DND-41 (cell line): Measurements from ENCODE around the gene VAV2.

Experiments used
- ATAC-seq: fragments of 200-7000 bp; cut with Tn5 transposase; 3 replicates; pipeline ENCODE4 v1.9.1; 2021; ENCODE audit warnings: low read depth; ENCODE audit not compliant: insufficient read depth
- DNase-seq: peaks from one replicate; pipeline ENCODE4 v3.0.0-alpha.2; 2020
- H2AFZ ChIP-seq: 2 replicates; pipeline ENCODE4 v1.6.0; 2012; ENCODE audit warnings: low read depth, low read length
- H3K27ac ChIP-seq: 2 replicates; pipeline ENCODE4 v1.5.1; 2012; ENCODE audit warnings: low read length, inconsistent platforms
- H3K27me3 ChIP-seq: fragments of 200-600 bp; sonication (generic); 2 replicates; pipeline ENCODE4 v1.6.0; 2012; ENCODE audit warnings: low read length, mild to moderate bottlenecking, inconsistent platforms; ENCODE audit not compliant: insufficient read depth, poor library complexity
- H3K36me3 ChIP-seq: 2 replicates; pipeline ENCODE4 v1.5.1; 2012; ENCODE audit warnings: low read length, inconsistent platforms; ENCODE audit not compliant: insufficient read depth
- H3K4me1 ChIP-seq: 2 replicates; pipeline ENCODE4 v1.5.1; 2012; ENCODE audit warnings: mild to moderate bottlenecking, low read length; ENCODE audit not compliant: insufficient read depth
- H3K4me2 ChIP-seq: 2 replicates; pipeline ENCODE4 v1.6.0; 2012; ENCODE audit warnings: mild to moderate bottlenecking, moderate library complexity, low read length, inconsistent platforms; ENCODE audit not compliant: insufficient read depth
- H3K4me3 ChIP-seq, 2 experiments: fragments of 200-600 bp in 1 of 2; shearing (Covaris generic) in 1 of 2; 2 replicates each; pipeline ENCODE4 v1.5.1; 2012 to 2016; ENCODE audit warnings: inconsistent platforms in 2 of 2, low read length in 2 of 2, mild to moderate bottlenecking in 2 of 2, low read depth in 1 of 2, moderate library complexity in 1 of 2
- H3K79me2 ChIP-seq: 2 replicates; pipeline ENCODE4 v1.6.0; 2012; ENCODE audit warnings: low read length, inconsistent platforms; ENCODE audit not compliant: insufficient read depth
- H3K9ac ChIP-seq: 2 replicates; pipeline ENCODE4 v1.6.0; 2012; ENCODE audit warnings: low read depth, mild to moderate bottlenecking, inconsistent platforms, low read length, moderate library complexity
- H3K9me3 ChIP-seq: 2 replicates; pipeline ENCODE4 v1.5.1; 2012; ENCODE audit warnings: low read length, moderate library complexity, mild to moderate bottlenecking, inconsistent platforms; ENCODE audit not compliant: insufficient read depth, severe bottlenecking
- H4K20me1 ChIP-seq: 2 replicates; pipeline ENCODE4 v1.6.0; 2012; ENCODE audit warnings: low read length; ENCODE audit not compliant: insufficient read depth
- EZH2 ChIP-seq: IDR thresholded peaks from 3 replicates; pipeline ENCODE4 v1.6.1; 2012; ENCODE audit warnings: borderline replicate concordance, low read depth, mild to moderate bottlenecking, moderate library complexity, low read length, inconsistent platforms; ENCODE audit not compliant: severe bottlenecking
- TF ChIP-seq, protein P1 (sequence below): IDR thresholded peaks from 2 replicates; pipeline ENCODE4 v1.5.1; 2012; ENCODE audit warnings: borderline replicate concordance, low read length, moderate library complexity, mild to moderate bottlenecking; ENCODE audit not compliant: poor library complexity, severe bottlenecking; ENCODE audit errors: extremely low read depth

Gene VAV2

DNA sequence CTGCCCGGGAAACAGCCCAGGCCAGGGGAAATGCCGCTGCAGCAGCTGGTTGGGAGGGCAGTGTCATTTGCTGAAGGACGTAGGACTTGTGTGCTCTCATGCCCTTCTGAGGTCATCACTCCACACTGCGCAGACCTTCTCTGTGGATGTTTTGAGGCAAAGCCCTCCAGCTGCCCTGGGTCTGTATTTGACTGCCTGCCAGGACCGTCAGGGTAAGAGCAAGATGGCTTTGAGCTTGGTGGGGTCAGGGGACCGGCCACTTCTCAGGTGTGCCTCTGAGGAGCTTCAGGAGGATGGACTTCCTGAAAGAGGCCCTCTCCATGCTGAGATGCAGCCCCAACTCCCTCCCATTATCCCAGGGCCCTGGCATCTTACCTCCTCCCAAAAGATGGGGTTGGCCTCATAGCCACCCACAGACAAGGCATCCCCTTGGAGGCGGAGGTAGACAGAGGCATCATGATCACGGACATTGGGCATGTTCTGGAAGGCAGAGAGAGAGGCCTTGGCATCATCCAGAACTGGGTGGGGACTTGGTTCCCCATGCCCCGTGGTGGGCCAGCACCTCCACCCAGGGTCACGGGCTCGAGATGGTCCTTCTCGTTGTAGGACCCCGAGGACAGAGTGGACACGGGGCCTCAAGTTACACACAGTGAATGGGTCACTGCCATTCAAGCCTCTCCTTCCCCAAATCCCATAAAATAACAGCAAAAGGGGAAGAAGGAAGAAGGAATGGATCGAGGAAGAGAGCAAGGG is 273.4 kb downstream of the VAV2 start:
- no peaks in the 10 kb centered on the region for H3K36me3 ChIP-seq
- no peaks in the 10 kb centered on the region for H3K79me2 ChIP-seq
- H3K27ac ChIP-seq: no peak overlapping the region
- no peak for TF ChIP-seq EZH2
- no peak for DNase-seq
- no peaks in the 10 kb centered on the region for H3K27me3 ChIP-seq
- no peaks in the 10 kb centered on the region for H4K20me1 ChIP-seq
- no peak overlapping the region for H3K9ac ChIP-seq
- no peak overlapping the region for H3K4me3 ChIP-seq
- H3K9me3 ChIP-seq: no peaks in the 10 kb centered on the region
- no peaks in the 10 kb centered on the region for H3K4me1 ChIP-seq
- no peak overlapping the region for H3K4me2 ChIP-seq
- no peak overlapping the region for H2AFZ ChIP-seq
- ATAC-seq: no peak

DNA sequence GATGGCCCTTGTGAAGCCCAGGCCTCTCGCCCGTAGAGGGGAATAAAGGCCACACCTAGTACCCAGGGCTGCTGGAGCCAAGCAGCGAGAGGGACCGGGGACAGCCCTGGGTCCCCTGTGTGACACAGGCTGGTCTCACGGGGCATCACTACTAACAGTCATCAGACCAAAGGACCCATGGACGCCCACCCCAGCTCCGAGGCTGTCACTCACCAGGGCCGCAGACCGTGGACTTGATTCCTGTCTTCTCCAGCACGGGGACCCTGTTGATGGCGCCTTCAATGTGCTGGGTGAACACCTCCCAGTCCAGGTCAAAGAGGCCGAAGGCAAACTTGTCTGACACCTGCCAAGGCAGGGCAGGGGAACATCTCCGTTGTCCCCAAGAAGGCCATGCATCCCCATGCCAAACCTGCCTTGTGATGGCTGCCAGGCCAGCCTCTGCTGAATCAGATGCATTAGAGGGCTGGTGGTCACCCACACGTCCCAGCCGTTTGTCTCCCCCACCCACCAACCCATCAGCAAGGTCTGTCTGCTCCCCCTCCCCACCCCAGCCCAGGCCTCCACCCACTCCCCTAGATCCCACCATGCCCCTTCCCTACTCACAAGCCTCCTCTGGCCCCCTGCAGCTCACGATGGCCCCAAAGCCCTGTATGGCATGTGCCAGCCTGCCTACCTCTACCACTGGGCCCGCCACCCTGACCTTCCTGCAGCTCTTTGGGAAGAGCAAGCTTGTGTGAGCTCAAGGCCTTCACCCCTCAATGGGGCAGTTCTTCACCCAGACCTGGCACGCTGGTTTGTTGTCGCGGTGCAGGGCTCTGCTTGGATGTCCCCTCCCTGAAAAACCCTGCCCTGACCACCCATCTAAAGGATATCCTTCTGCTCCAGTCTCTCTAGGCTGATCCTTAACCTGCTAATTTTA is 274.8 kb downstream of the VAV2 start:
- Histone ChIP-seq H4K20me1 (no peaks in the 10 kb centered on the region), H3K9ac (no peak overlapping the region), H3K36me3 (no peaks in the 10 kb centered on the region), H3K9me3 (no peaks in the 10 kb centered on the region), H3K79me2 (no peaks in the 10 kb centered on the region), H3K27ac (no peak overlapping the region), H3K4me1 (no peaks in the 10 kb centered on the region), H2AFZ (no peak overlapping the region), H3K27me3 (no peaks in the 10 kb centered on the region), H3K4me3 (no peak overlapping the region), H3K4me2 (no peak overlapping the region)
- no peak for DNase-seq
- no peak for ATAC-seq
- TF ChIP-seq, protein P1, sequence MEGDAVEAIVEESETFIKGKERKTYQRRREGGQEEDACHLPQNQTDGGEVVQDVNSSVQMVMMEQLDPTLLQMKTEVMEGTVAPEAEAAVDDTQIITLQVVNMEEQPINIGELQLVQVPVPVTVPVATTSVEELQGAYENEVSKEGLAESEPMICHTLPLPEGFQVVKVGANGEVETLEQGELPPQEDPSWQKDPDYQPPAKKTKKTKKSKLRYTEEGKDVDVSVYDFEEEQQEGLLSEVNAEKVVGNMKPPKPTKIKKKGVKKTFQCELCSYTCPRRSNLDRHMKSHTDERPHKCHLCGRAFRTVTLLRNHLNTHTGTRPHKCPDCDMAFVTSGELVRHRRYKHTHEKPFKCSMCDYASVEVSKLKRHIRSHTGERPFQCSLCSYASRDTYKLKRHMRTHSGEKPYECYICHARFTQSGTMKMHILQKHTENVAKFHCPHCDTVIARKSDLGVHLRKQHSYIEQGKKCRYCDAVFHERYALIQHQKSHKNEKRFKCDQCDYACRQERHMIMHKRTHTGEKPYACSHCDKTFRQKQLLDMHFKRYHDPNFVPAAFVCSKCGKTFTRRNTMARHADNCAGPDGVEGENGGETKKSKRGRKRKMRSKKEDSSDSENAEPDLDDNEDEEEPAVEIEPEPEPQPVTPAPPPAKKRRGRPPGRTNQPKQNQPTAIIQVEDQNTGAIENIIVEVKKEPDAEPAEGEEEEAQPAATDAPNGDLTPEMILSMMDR: no peak

DNA sequence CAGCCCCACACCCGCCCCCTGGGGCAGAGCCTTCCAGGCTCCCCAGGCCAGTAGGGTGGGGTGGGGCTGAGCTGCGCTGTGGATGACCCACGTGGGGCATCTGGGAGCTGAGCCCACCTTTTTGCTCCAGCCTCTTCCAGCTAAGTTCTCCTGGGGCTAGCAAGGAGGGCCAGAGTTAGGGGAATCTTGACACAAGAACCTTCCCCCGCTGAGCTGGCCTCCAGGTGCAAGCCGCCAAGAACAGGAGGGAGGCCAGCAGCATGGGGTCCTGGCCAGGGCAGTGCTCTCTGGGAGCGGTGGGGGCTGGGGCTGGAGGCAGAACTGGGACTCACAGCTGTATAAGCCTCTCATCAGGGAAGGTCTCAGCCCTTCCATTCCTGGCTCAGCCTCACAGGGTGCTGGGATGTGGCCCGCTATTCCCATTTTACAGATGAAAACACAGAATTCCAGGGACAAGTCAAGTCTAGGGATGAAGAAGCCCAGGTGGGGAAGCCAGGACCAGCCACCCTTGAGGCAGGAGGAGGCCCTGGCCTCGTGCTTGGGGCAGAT is 275.5 kb downstream of the VAV2 start:
- Histone ChIP-seq H3K4me3 (no peak overlapping the region), H3K27ac (no peak overlapping the region), H2AFZ (no peak overlapping the region), H3K79me2 (no peaks in the 10 kb centered on the region), H3K36me3 (no peaks in the 10 kb centered on the region), H4K20me1 (no peaks in the 10 kb centered on the region), H3K4me1 (no peaks in the 10 kb centered on the region), H3K27me3 (no peaks in the 10 kb centered on the region), H3K9me3 (no peaks in the 10 kb centered on the region), H3K9ac (no peak overlapping the region), H3K4me2 (no peak overlapping the region)
- DNase-seq (no peak), ATAC-seq (no peak)
- no peak for TF ChIP-seq EZH2
- TF ChIP-seq, protein P1: no peak
